T-helper 17 cell (primary cell): ENCODE results near the gene ABHD15. TPM values are rescaled to one million over a fixed set of nuclear protein-coding genes. Genes with fewer than 3 reads are reported as not detected.

Source experiments
- ATAC-seq: fragments of 150-1000 bp; cut with Tn5 transposase; 2 replicates; pipeline ENCODE4 v1.10.0; 2021; ENCODE audit warnings: mild to moderate bottlenecking, moderate library complexity
- DNase-seq, 3 donors: peaks; one replicate each; pipeline versions ENCODE4 v3.0.0 to v3.0.0-alpha.2; 2020 to 2021
- H3K9me3 ChIP-seq: one replicate; pipeline ENCODE4 v1.7.0; 2013; ENCODE audit warnings: low read length, mild to moderate bottlenecking; ENCODE audit not compliant: control insufficient read depth, poor library complexity, severe bottlenecking
- H3K27ac Mint-ChIP-seq: one replicate; pipeline ENCODE4 v1.8.0; 2022; ENCODE audit warnings: mild to moderate bottlenecking, moderate library complexity, mixed read lengths
- H3K27me3 Mint-ChIP-seq: one replicate; pipeline ENCODE4 v1.8.0; 2022; ENCODE audit warnings: mixed read lengths
- H3K36me3 Mint-ChIP-seq: one replicate; pipeline ENCODE4 v1.8.0; 2022; ENCODE audit warnings: low read depth, mixed read lengths
- H3K4me1 Mint-ChIP-seq: one replicate; pipeline ENCODE4 v1.8.0; 2022; ENCODE audit warnings: mild to moderate bottlenecking, mixed read lengths
- H3K4me3 Mint-ChIP-seq: one replicate; pipeline ENCODE4 v1.8.0; 2022; ENCODE audit warnings: mild to moderate bottlenecking, moderate library complexity, mixed read lengths
- total RNA-seq, 4 donors: library from RNA in 2 of 4; stranded (reverse) in 2 of 4; gene quantifications; one replicate each; pipeline ENCODE4 v1.2.3 and lab custom pipeline; 2022 to 2026

Gene ABHD15
- total RNA-seq, 2 donors from 2014 or later = 14.2 to 15.6 TPM

- H3K4me1 Mint-ChIP-seq = peaks cover 43% of the 10 kb centered on the region
- no peaks in the 10 kb centered on the region for H3K27me3 Mint-ChIP-seq
- H3K9me3 ChIP-seq = no peaks in the 10 kb centered on the region
- peak overlapping the region; percentile 89 for H3K4me3 Mint-ChIP-seq
- H3K27ac Mint-ChIP-seq = no peak overlapping the region
- ATAC-seq (no peak), DNase-seq (no peak)
- H3K36me3 Mint-ChIP-seq = no peaks in the 10 kb centered on the region
These were observed 24.4 kb upstream of the ABHD15 start for GRCh38 chr17:29591146-29591736.

DNA sequence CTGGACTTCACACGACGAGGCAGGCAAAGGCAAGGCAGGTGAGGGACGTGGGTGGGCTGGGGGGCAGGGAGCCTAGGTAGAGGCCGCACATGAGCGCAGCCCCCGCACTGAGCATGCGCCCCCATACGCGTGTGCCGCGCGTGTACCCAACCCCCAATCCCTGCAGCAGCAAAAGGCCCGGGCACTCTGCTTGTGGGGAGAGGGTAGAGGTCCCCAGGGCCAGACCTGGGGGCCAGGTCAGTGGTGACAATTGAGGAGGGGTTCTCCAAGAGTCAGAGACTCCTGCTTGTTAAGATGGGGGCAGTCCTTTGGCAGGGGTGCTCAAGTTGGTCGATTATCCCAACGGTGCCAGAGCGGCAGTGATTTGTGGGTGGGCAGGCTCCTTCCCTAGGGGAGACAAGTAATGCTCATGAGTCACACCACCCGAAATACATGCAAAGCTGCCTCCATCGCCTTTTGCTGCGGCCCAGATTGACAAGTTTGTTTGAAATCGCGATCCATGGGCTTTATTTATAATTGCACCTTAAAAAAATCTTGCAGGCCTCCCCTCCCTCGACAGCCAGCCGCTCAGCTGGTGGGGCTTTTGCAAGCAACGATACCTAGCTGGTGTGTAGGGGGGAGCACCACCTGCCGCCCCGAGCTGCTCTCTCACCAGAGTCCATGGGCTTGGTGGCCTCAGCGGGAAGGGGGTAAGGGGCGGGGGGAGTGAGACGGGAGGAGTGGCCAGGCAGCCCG is 23.7 kb upstream of the ABHD15 start:
- H3K36me3 Mint-ChIP-seq = no peaks in the 10 kb centered on the region
- DNase-seq (no peak), ATAC-seq (no peak)
- H3K4me3 Mint-ChIP-seq = peak overlapping the region; percentile 89
- H3K27me3 Mint-ChIP-seq = no peaks in the 10 kb centered on the region
- H3K4me1 Mint-ChIP-seq = peaks cover 46% of the 10 kb centered on the region
- H3K27ac Mint-ChIP-seq = peak overlapping the region; percentile 57
- H3K9me3 ChIP-seq = no peaks in the 10 kb centered on the region

DNA sequence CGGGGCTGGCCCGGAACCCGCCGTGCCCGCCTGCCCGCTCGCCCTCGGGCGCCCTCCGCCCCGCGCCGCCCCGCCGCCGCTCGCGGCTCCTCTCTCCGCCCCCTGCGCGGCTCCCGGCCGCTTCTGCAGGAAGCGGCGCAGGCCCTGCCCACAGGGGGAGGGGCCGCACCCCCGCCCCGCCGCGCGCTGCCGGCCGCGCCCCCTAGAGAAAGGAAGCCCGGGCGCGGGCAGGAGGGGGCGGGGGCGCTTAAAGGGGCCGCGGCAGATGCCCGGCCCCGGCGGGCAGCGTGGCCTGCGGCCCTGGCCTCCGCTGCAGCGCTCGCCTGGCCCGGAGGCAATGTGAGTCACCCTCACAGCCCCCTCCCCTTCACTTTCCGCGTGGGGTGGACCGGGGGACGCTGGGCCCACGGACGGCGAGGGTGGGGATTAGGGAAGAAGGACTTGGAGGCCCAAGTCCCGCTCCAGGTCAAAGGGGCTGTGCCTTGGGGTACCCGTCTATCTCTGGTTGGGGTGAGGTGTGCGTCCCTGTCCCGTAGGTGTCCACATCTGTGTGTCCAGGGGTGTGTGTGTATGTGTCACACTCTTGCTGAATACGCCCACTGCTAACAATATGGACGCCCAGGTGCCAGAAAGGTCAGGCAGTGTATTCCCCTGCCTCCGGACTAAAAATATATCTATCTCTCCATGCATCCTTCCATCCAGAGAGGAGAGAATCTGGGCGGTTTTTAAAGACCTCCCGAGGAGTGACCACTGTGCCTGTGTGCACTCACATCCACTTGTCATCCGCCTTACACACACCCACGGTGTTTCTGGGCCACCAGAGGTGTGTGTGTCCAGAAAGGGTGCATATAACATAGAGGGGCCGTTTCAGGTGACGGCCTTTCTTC is 22.9 kb upstream of the ABHD15 start, which contains the start of gene GIT1:
GIT1 (minus strand) TSS at position 125 of the 887 bp plus-strand sequence. CDS start 270 bp downstream, outside the sequence.
- Mint-ChIP-seq H3K27me3 (no peaks in the 10 kb centered on the region), H3K4me3 (peak within 1 kb of the TSS; percentile 93), H3K27ac (peak within 1 kb of the TSS; percentile 83), H3K36me3 (no peaks in the 10 kb centered on the region), H3K4me1 (peaks cover 52% of the 10 kb centered on the region)
- peak; percentile 81 to 90 (median 83) for DNase-seq
- no peaks in the 10 kb centered on the region for H3K9me3 ChIP-seq
- peak; percentile 87 for ATAC-seq

- H3K27ac Mint-ChIP-seq = peak overlapping the region; percentile 83
- no peaks in the 10 kb centered on the region for H3K36me3 Mint-ChIP-seq
- peaks cover 59% of the 10 kb centered on the region for H3K4me1 Mint-ChIP-seq
- H3K27me3 Mint-ChIP-seq = no peaks in the 10 kb centered on the region
- DNase-seq (peak in 1 of 3 donors; percentile 28), ATAC-seq (peak; percentile 18)
- H3K4me3 Mint-ChIP-seq = peak overlapping the region; percentile 93
- no peaks in the 10 kb centered on the region for H3K9me3 ChIP-seq
These were observed 21.9 kb upstream of the ABHD15 start for GRCh38 chr17:29588562-29589411.

GRCh38 chr17:29588017-29588561 is 21.3 kb upstream of the ABHD15 start:
- peaks cover 59% of the 10 kb centered on the region for H3K4me1 Mint-ChIP-seq
- H3K27ac Mint-ChIP-seq = peak overlapping the region; percentile 83
- no peaks in the 10 kb centered on the region for H3K27me3 Mint-ChIP-seq
- H3K36me3 Mint-ChIP-seq = no peaks in the 10 kb centered on the region
- ATAC-seq = no peak
- H3K4me3 Mint-ChIP-seq = peak overlapping the region; percentile 93
- DNase-seq = no peak
- H3K9me3 ChIP-seq = no peaks in the 10 kb centered on the region

DNA sequence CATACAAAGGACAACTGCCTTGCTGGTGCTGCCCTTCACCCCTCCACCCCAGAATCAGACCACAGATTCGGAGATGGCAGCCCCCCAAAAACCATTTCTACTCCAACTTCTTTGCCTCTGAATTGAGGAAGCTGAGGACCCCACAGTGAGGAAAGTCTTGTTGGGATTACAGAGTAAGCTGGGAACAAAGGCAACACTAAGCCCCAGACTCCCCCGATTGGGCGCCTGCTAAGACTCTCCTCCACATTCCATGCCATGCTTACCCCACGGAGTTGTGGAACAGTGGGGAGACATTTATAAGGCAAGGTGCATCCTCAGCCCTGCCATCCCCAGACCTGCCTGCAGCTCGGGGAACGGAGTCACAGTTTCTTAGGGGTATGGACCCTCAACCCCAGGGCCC is 20.8 kb upstream of the ABHD15 start:
- DNase-seq = no peak
- Mint-ChIP-seq H3K4me1 (peaks cover 56% of the 10 kb centered on the region), H3K36me3 (no peaks in the 10 kb centered on the region), H3K4me3 (peak overlapping the region; percentile 93), H3K27ac (peak overlapping the region; percentile 83), H3K27me3 (no peaks in the 10 kb centered on the region)
- H3K9me3 ChIP-seq = no peaks in the 10 kb centered on the region
- ATAC-seq = no peak

GRCh38 chr17:29586676-29587469 is 20.0 kb upstream of the ABHD15 start:
- ATAC-seq (no peak), DNase-seq (no peak)
- peak overlapping the region; percentile 93 for H3K4me3 Mint-ChIP-seq
- H3K9me3 ChIP-seq = no peaks in the 10 kb centered on the region
- peak overlapping the region; percentile 83 for H3K27ac Mint-ChIP-seq
- no peaks in the 10 kb centered on the region for H3K36me3 Mint-ChIP-seq
- H3K4me1 Mint-ChIP-seq = peaks cover 55% of the 10 kb centered on the region
- no peaks in the 10 kb centered on the region for H3K27me3 Mint-ChIP-seq

DNA sequence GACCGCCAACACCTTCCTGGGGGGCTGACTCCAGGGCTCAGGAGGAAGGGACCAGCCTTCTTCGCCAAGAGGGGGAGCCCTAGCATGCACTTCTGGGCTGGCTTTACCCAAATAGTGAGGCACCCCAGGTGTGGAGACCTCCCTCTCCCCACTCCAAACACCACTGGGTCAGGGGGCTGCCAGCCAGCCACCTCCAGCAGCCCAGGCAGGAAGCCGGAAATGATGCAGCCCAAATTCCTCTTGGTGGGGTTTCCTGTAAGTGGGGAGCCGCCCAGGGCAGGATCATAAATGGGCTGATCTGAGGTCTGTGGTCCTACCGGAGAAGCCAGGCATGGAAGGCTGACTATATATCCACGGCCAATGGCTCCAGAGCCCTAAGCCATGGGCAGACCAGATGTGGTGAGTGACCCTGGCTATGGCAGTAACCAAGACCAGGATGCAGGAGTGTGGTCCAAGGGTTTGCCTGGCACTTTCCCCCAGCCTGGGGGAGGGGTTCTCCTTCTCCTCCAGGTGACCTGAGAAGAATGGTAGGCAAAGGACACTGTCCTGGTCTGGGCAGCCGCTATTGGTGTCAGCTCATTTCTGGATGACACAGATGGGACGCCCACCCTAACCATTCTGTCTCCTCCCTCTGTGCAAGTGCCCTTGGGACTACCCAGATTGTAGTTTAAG is 18.4 kb upstream of the ABHD15 start:
- Mint-ChIP-seq H3K36me3 (no peaks in the 10 kb centered on the region), H3K4me1 (peaks cover 47% of the 10 kb centered on the region), H3K4me3 (peak overlapping the region; percentile 69), H3K27ac (peak overlapping the region; percentile 54), H3K27me3 (no peaks in the 10 kb centered on the region)
- ATAC-seq (no peak), DNase-seq (peak in 1 of 3 donors; percentile 26)
- H3K9me3 ChIP-seq = no peaks in the 10 kb centered on the region

- Mint-ChIP-seq H3K4me1 (peaks cover 49% of the 10 kb centered on the region), H3K27ac (peak overlapping the region; percentile 54), H3K27me3 (no peaks in the 10 kb centered on the region), H3K4me3 (no peak overlapping the region), H3K36me3 (no peaks in the 10 kb centered on the region)
- ATAC-seq (no peak), DNase-seq (no peak)
- no peaks in the 10 kb centered on the region for H3K9me3 ChIP-seq
These were observed 17.7 kb upstream of the ABHD15 start for GRCh38 chr17:29584452-29585079.

DNA sequence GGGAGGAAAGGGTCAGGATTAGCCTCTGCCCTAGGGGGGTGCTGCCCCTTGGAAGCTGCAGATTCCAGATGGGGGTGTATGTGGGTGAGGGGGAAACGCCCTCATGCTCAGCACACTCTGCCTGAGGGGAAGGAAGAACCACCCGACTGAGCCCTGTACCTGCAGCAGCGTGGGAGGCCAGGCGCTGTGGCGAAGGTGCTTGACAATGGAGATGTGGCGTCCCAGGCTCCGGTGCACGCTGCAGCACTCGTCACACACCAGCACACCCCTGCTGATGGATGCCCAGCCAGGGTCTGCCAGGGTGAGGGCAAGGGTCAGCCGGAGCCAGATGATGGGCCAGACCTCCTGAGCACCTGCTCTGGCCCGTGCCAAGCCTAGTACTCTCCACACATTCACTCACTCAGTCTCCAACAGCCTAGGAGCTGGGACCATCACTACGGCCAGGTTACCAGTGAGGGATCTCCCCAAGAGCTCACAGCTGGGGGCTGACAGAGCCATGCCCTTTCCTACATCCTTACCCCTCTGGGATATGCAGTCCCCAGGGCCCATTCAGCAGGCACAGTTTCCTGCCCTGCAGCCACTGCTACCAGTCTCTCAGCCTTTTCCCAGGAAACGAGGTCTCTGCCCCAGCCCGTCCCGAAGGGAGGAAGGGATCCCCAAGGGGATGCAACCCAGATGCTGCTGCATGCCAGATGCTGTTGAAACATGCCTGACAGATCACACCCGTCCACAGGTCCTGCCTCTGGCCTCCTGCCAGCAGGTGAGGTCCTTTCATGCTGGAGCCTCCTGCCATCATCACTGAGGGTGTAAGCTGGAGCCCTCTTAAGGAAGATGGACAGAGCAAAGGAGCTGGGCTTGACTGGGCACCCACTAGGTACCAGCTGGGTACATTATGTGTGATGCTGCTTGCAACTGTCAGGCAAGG is 16.7 kb upstream of the ABHD15 start:
- ATAC-seq = no peak
- no peaks in the 10 kb centered on the region for H3K9me3 ChIP-seq
- no peak overlapping the region for H3K4me3 Mint-ChIP-seq
- no peaks in the 10 kb centered on the region for H3K27me3 Mint-ChIP-seq
- no peak for DNase-seq
- peaks cover 47% of the 10 kb centered on the region for H3K4me1 Mint-ChIP-seq
- H3K27ac Mint-ChIP-seq = peak overlapping the region; percentile 54
- no peaks in the 10 kb centered on the region for H3K36me3 Mint-ChIP-seq
